Transverse colon (tissue), 4 donors: ENCODE results near the gene SMIM5. TPM values are rescaled to one million over a fixed set of nuclear protein-coding genes. Genes with fewer than 3 reads are reported as not detected.

Source experiments
- DNase-seq: peaks from one replicate; pipeline ENCODE4 v3.0.0-alpha.2; 2019
- H3K27ac ChIP-seq, 4 donors: fragments of 200-600 bp; sonication (generic); 2 replicates each; pipeline ENCODE4 v1.5.1; 2016 to 2018; ENCODE audit warnings: inconsistent platforms in 4 of 4
- H3K27me3 ChIP-seq: fragments of 200-600 bp; sonication (generic); 2 replicates; pipeline ENCODE4 v1.5.1; 2017; ENCODE audit warnings: inconsistent platforms
- H3K36me3 ChIP-seq, 4 donors: fragments of 200-600 bp; sonication (generic); 2 replicates each; pipeline ENCODE4 v1.5.1; 2017 to 2019; ENCODE audit warnings: inconsistent platforms in 4 of 4
- H3K4me1 ChIP-seq, 4 donors: fragments of 200-600 bp; sonication (generic); 2 replicates each; pipeline ENCODE4 v1.5.1; 2017 to 2020; ENCODE audit warnings: inconsistent platforms in 4 of 4
- H3K4me3 ChIP-seq, 4 donors: fragments of 200-600 bp; sonication (generic); 1 replicate in 1 of 4; 2 replicates in 3 of 4; pipeline versions ENCODE4 v1.5.1 to v1.6.1; 2017 to 2019; ENCODE audit warnings: inconsistent platforms in 4 of 4
- H3K9me3 ChIP-seq, 2 donors: fragments of 200-600 bp; sonication (generic); 2 replicates each; pipeline ENCODE4 v1.5.1; 2017 to 2019; ENCODE audit warnings: inconsistent platforms in 2 of 2
- CTCF ChIP-seq, 5 experiments: fragments of 200-600 bp in 3 of 5; fragments of 450-650 bp in 2 of 5; sonication (generic) in 3 of 5; IDR thresholded peaks; 1 replicate in 2 of 5; 2 replicates in 3 of 5; pipeline ENCODE4 v1.5.1; 2016 to 2017; ENCODE audit warnings: antibody characterized with exemption in 5 of 5, inconsistent platforms in 3 of 5, mild to moderate bottlenecking in 2 of 5, moderate library complexity in 1 of 5
- EP300 ChIP-seq: sonication (generic); formaldehyde crosslinking; IDR thresholded peaks from one replicate; pipeline ENCODE4 v1.6.1; 2017; ENCODE audit warnings: antibody characterized with exemption, low read depth
- POLR2A ChIP-seq: fragments of 450-650 bp; IDR thresholded peaks from one replicate; pipeline ENCODE4 v1.6.1; 2016; ENCODE audit warnings: antibody characterized with exemption, mild to moderate bottlenecking, moderate library complexity
- POLR2AphosphoS5 ChIP-seq, 3 donors: sonication (generic); formaldehyde crosslinking; IDR thresholded peaks; one replicate each; pipeline ENCODE4 v1.6.1; 2016; ENCODE audit warnings: antibody characterized with exemption in 3 of 3
- whole genome bisulfite sequencing, 2 donors: methylation state at CpG; one replicate each; pipeline ENCODE4 v1.1.5; 2018; ENCODE audit warnings: low coverage in 1 of 2; 5-methylcytosine and 5-hydroxymethylcytosine counted together
- in situ Hi-C, 4 donors: fragments of 200-750 bp; cut with MboI; loops; one replicate each; pipeline versions ENCODE4 v1.15.0 to v1.15.1; 2017; ENCODE audit warnings: low sequenced_read_pairs in 3 of 4, low pct_ligation_motif_present in 1 of 4, low pct_unique_long_range_greater_than_20kb in 1 of 4
- intact Hi-C: fragments of 100-400 bp; cut with DNase I; formaldehyde crosslinking; loops from one replicate; pipeline ENCODE4 v1.15.1; 2023; ENCODE audit warnings: low total_unique reads
- total RNA-seq, 4 donors: library from RNA; depleted of rRNA; stranded (reverse); fragments of >200 nt; gene quantifications; one replicate each; pipeline ENCODE4 v1.1.0, GENCODE V29; 2016

SMIM5 gene
- total RNA-seq, 4 donors from 2014 or later: 31.3 to 71.4 (median 50.0) TPM; not detected in 1

- intact Hi-C loops: no loop called here
- no peak for TF ChIP-seq POLR2AphosphoS5 (IDR thresholded peaks at IDR 0.05)
- TF ChIP-seq EP300: no peak
- no peak for TF ChIP-seq POLR2A
- no peak for TF ChIP-seq CTCF (IDR thresholded peaks at IDR 0.05)
- Histone ChIP-seq H3K4me3 (no peak overlapping the region), H3K9me3 (no peaks in the 10 kb centered on the region), H3K36me3 (peaks cover 0 to 6% (median 0%) of the 10 kb centered on the region in 4 donors), H3K27ac (peak overlapping the region; percentile 88 to 91 (median 90)), H3K4me1 (peaks cover 8 to 49% (median 25%) of the 10 kb centered on the region in 4 donors), H3K27me3 (no peaks in the 10 kb centered on the region)
- in situ Hi-C loops: no loop called here
- 47 to 89% methylated on average over 3 to 6 of the region's 6 CpGs for WGBS, 2 donors
- no peak for DNase-seq
Measured at GRCh38 chr17:75646638-75646992, 13.4 kb downstream of the SMIM5 start.

GRCh38 chr17:75647061-75647460, 13.8 kb downstream of the SMIM5 start:
- intact Hi-C loops: no loop called here
- no peak overlapping the region for H3K4me3 ChIP-seq
- H3K36me3 ChIP-seq: peaks cover 0 to 6% (median 0%) of the 10 kb centered on the region in 4 donors
- H3K27me3 ChIP-seq: no peaks in the 10 kb centered on the region
- in situ Hi-C loops: no loop called here
- H3K27ac ChIP-seq: peak overlapping the region; percentile 88 to 91 (median 90)
- peaks cover 8 to 48% (median 22%) of the 10 kb centered on the region in 4 donors for H3K4me1 ChIP-seq
- WGBS, 2 donors: 91% methylated on average over 7 of the region's 7 CpGs; no CpG with 5 or more reads in 1 of the 2 donors
- no peaks in the 10 kb centered on the region for H3K9me3 ChIP-seq
- no peak for TF ChIP-seq EP300
- no peak for TF ChIP-seq CTCF (IDR thresholded peaks at IDR 0.05)
- no peak for TF ChIP-seq POLR2AphosphoS5 (IDR thresholded peaks at IDR 0.05)
- no peak for TF ChIP-seq POLR2A
- no peak for DNase-seq

DNA sequence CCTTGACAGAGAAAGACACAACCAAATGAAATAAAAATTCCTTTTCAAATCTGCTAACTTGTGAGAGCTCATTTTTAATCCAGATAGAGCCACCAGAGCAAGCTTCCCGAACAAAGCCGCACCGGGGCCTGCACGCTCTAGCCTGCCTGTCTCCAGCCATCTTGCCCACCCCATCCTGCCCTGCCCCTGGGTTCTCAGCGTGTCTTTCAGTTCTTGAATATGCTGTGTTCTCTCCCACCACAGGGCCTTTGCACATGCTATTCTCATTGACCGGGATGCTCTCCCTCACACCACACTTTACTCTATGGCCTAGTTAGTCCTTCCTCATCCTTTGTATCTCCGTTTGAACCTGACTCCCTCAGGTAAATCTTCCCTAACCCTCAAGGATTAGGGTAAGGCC, 14.7 kb downstream of the SMIM5 start:
- Histone ChIP-seq H3K4me1 (peaks cover 3 to 39% (median 18%) of the 10 kb centered on the region in 4 donors), H3K27ac (no peak overlapping the region), H3K4me3 (no peak overlapping the region), H3K27me3 (no peaks in the 10 kb centered on the region), H3K36me3 (peaks cover 0 to 6% (median 0%) of the 10 kb centered on the region in 4 donors), H3K9me3 (no peaks in the 10 kb centered on the region)
- TF ChIP-seq POLR2A (no peak), EP300 (no peak), POLR2AphosphoS5 (IDR thresholded peaks at IDR 0.05) (no peak), CTCF (IDR thresholded peaks at IDR 0.05) (no peak)
- 94 to 100% methylated on average over 7 of the region's 7 CpGs for WGBS, 2 donors
- intact Hi-C loops: no loop called here
- DNase-seq: no peak
- in situ Hi-C loops: no loop called here

DNA sequence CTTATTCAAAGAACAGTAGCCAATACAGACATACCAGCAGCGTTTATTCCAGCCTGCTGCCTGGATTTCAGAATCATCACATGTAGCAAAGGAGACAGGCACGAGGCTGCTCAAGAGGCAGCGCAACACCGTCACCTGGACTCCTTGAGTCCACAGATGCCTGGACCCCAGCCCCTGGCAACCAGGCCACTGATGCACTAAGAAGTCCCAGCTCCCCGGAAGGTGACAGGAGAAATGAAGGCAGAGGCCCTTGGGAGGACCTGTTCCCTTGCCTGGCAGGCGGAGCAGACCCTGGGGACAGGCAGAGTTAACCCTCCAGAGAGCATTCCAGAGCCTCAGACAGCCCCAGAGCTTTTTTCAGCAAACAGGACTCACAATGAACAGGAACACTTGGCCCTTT, 16.5 kb downstream of the SMIM5 start:
- TF ChIP-seq EP300: no peak
- no peak for TF ChIP-seq POLR2A
- TF ChIP-seq CTCF (IDR thresholded peaks at IDR 0.05): no peak
- TF ChIP-seq POLR2AphosphoS5 (IDR thresholded peaks at IDR 0.05): no peak
- DNase-seq: no peak
- no peaks in the 10 kb centered on the region for H3K9me3 ChIP-seq
- H3K36me3 ChIP-seq: peaks cover 0 to 6% (median 0%) of the 10 kb centered on the region in 4 donors
- in situ Hi-C loops (no loop called here), intact Hi-C loops (no loop called here)
- H3K4me3 ChIP-seq: no peak overlapping the region
- H3K27me3 ChIP-seq: no peaks in the 10 kb centered on the region
- peaks cover 0 to 30% (median 14%) of the 10 kb centered on the region in 4 donors for H3K4me1 ChIP-seq
- WGBS, 2 donors: 86% methylated on average over 6 of the region's 6 CpGs; no CpG with 5 or more reads in 1 of the 2 donors
- H3K27ac ChIP-seq: peak overlapping the region in 1 of 4 donors; percentile 5
